H9 (cell line): ENCODE results near the gene AFDN. TPM values are rescaled to one million over a fixed set of nuclear protein-coding genes. Genes with fewer than 3 reads are reported as not detected.
A peak's percentile ranks its signal among the peaks of the same experiment; 100 is the strongest.

Experiments used
- DNase-seq: peaks from one replicate; pipeline ENCODE4 v3.0.0-alpha.2; 2017
- H2AFZ ChIP-seq: one replicate; pipeline ENCODE4 v1.6.1; 2013; ENCODE audit warnings: mild to moderate bottlenecking, low read length, control low read depth, moderate library complexity
- H2AK5ac ChIP-seq: 2 replicates; pipeline ENCODE4 v1.6.1; 2013; ENCODE audit warnings: low read length, control low read depth, mixed read lengths; ENCODE audit not compliant: insufficient read length
- H2BK120ac ChIP-seq: one replicate; pipeline ENCODE4 v1.6.1; 2013; ENCODE audit warnings: low read depth, mild to moderate bottlenecking, low read length, control low read depth, inconsistent platforms; ENCODE audit not compliant: poor library complexity, severe bottlenecking
- H2BK12ac ChIP-seq: 2 replicates; pipeline ENCODE4 v1.6.1; 2013; ENCODE audit warnings: low read length, control low read depth, mixed read lengths, low read depth; ENCODE audit not compliant: insufficient read length
- H2BK15ac ChIP-seq: 2 replicates; pipeline ENCODE4 v1.6.1; 2013; ENCODE audit warnings: low read depth, low read length, control low read depth
- H2BK20ac ChIP-seq: one replicate; pipeline ENCODE4 v1.6.1; 2013; ENCODE audit warnings: low read depth, mild to moderate bottlenecking, low read length, control low read depth, inconsistent platforms; ENCODE audit not compliant: poor library complexity, severe bottlenecking
- H2BK5ac ChIP-seq: 2 replicates; pipeline ENCODE4 v1.6.1; 2013; ENCODE audit warnings: low read length, control low read depth, mixed read lengths; ENCODE audit not compliant: insufficient read length
- H3K14ac ChIP-seq: 2 replicates; pipeline ENCODE4 v1.6.1; 2013; ENCODE audit warnings: low read length, control low read depth; ENCODE audit not compliant: insufficient read depth
- H3K18ac ChIP-seq: 2 replicates; pipeline ENCODE4 v1.6.1; 2013; ENCODE audit warnings: low read depth, mild to moderate bottlenecking, mixed read lengths, low read length, control low read depth; ENCODE audit not compliant: insufficient read length
- H3K23ac ChIP-seq: 2 replicates; pipeline ENCODE4 v1.6.1; 2013; ENCODE audit warnings: low read length, control low read depth, mixed read lengths, low read depth; ENCODE audit not compliant: insufficient read length
- H3K23me2 ChIP-seq: 2 replicates; pipeline ENCODE4 v1.6.1; 2013; ENCODE audit warnings: low read depth, mild to moderate bottlenecking, mixed read lengths, low read length, control low read depth; ENCODE audit not compliant: insufficient read length, poor library complexity, severe bottlenecking
- H3K27ac ChIP-seq: 2 replicates; pipeline ENCODE4 v1.5.1; 2013; ENCODE audit warnings: low read length, control low read depth, mixed read lengths, low read depth; ENCODE audit not compliant: insufficient read length
- H3K27me3 ChIP-seq: 2 replicates; pipeline ENCODE4 v1.6.1; 2013; ENCODE audit warnings: low read length, control low read depth, inconsistent platforms; ENCODE audit not compliant: insufficient read depth
- H3K4ac ChIP-seq: 2 replicates; pipeline ENCODE4 v1.6.1; 2013; ENCODE audit warnings: low read depth, mild to moderate bottlenecking, control low read depth, inconsistent platforms, low read length, moderate library complexity
- H3K4me1 ChIP-seq: 2 replicates; pipeline ENCODE4 v1.6.1; 2013; ENCODE audit warnings: low read length, control low read depth, inconsistent platforms; ENCODE audit not compliant: insufficient read depth
- H3K4me2 ChIP-seq: 2 replicates; pipeline ENCODE4 v1.6.1; 2013; ENCODE audit warnings: low read length, control low read depth, mixed read lengths; ENCODE audit not compliant: insufficient read length, insufficient read depth
- H3K56ac ChIP-seq: 2 replicates; pipeline ENCODE4 v1.6.1; 2013; ENCODE audit warnings: low read depth, mild to moderate bottlenecking, mixed read lengths, low read length, control low read depth; ENCODE audit not compliant: insufficient read length
- H3K79me1 ChIP-seq: 2 replicates; pipeline ENCODE4 v1.6.1; 2013; ENCODE audit warnings: low read depth, mild to moderate bottlenecking, moderate library complexity, low read length, control low read depth, inconsistent platforms; ENCODE audit not compliant: insufficient read depth, poor library complexity, severe bottlenecking
- H3K79me2 ChIP-seq: 2 replicates; pipeline ENCODE4 v1.6.1; 2013; ENCODE audit warnings: low read length, control low read depth, inconsistent platforms; ENCODE audit not compliant: insufficient read depth
- H3K9ac ChIP-seq: 2 replicates; pipeline ENCODE4 v1.6.1; 2013; ENCODE audit warnings: low read length, control low read depth, mixed read lengths; ENCODE audit not compliant: insufficient read length; ENCODE audit errors: extremely low read depth
- H3K9me3 ChIP-seq: one replicate; pipeline ENCODE4 v1.6.1; 2013; ENCODE audit warnings: low read depth, low read length, inconsistent platforms; ENCODE audit not compliant: control insufficient read depth
- H3T11ph ChIP-seq: one replicate; pipeline ENCODE4 v1.6.1; 2013; ENCODE audit warnings: mild to moderate bottlenecking, low read length, control low read depth, inconsistent platforms
- H4K20me1 ChIP-seq: one replicate; pipeline ENCODE4 v1.6.1; 2013; ENCODE audit not compliant: control insufficient read depth, insufficient read length, insufficient read depth
- H4K5ac ChIP-seq: 2 replicates; pipeline ENCODE4 v1.6.1; 2013; ENCODE audit warnings: low read depth, mild to moderate bottlenecking, mixed read lengths, low read length, control low read depth; ENCODE audit not compliant: insufficient read length
- H4K8ac ChIP-seq: replicated peaks from 2 replicates; pipeline ENCODE4 v1.6.1; 2013; ENCODE audit warnings: low read length, control low read depth, mixed read lengths, low read depth; ENCODE audit not compliant: insufficient read length
- H4K91ac ChIP-seq: 2 replicates; pipeline ENCODE4 v1.6.1; 2013; ENCODE audit warnings: low read depth, mild to moderate bottlenecking, moderate library complexity, mixed read lengths, low read length, control low read depth; ENCODE audit not compliant: insufficient read length
- H3K27ac Mint-ChIP-seq, 3 experiments: 2 replicates in 2 of 3; 3 replicates in 1 of 3; pipeline ENCODE4 v1.8.0; 2020 to 2021; ENCODE audit warnings: mixed read lengths in 3 of 3, mild to moderate bottlenecking in 1 of 3, moderate library complexity in 1 of 3
- H3K27me3 Mint-ChIP-seq: 2 replicates; pipeline ENCODE4 v1.8.0; 2021; ENCODE audit warnings: low read depth, mild to moderate bottlenecking, moderate library complexity, mixed read lengths
- H3K36me3 Mint-ChIP-seq, 3 experiments: 2 replicates in 2 of 3; 3 replicates in 1 of 3; pipeline ENCODE4 v1.8.0; 2020 to 2021; ENCODE audit warnings: low read depth in 3 of 3, mixed read lengths in 3 of 3; ENCODE audit not compliant: insufficient read depth in 1 of 3
- H3K4me1 Mint-ChIP-seq, 2 experiments: 2 replicates each; pipeline ENCODE4 v1.8.0; 2020; ENCODE audit warnings: mixed read lengths in 2 of 2
- H3K4me3 Mint-ChIP-seq, 2 experiments: 2 replicates in 1 of 2; 3 replicates in 1 of 2; pipeline ENCODE4 v1.8.0; 2020 to 2021; ENCODE audit warnings: mild to moderate bottlenecking in 2 of 2, mixed read lengths in 2 of 2, moderate library complexity in 1 of 2
- H3K9me3 Mint-ChIP-seq, 2 experiments: 2 replicates in 1 of 2; 3 replicates in 1 of 2; pipeline ENCODE4 v1.8.0; 2020; ENCODE audit warnings: mild to moderate bottlenecking in 2 of 2, mixed read lengths in 2 of 2, moderate library complexity in 1 of 2
- CTCF ChIP-seq: fragments of 200-600 bp; sonication (generic); conservative IDR thresholded peaks from 3 replicates; pipeline ENCODE4 v1.8.0; 2021; ENCODE audit warnings: antibody characterized with exemption, mild to moderate bottlenecking
- WGBS: extraction: QIAGEN DNeasy Blood & Tissue Kit; methylation state at CpG from one replicate; pipeline ENCODE4 v1.1.7; 2013; ENCODE audit warnings: missing lambda C conversion rate, low lambda C conversion rate, mixed read lengths; ENCODE audit not compliant: insufficient read length; ENCODE audit errors: extremely low coverage; 5-methylcytosine and 5-hydroxymethylcytosine counted together
- total RNA-seq: library from RNA; stranded (reverse); gene quantifications from 2 replicates; pipeline ENCODE4 v1.2.1, GENCODE V29; 2021

The AFDN gene
- total RNA-seq, 1 experiment from 2014 or later: 157 TPM

- H3K79me2 ChIP-seq: no peaks in the 10 kb centered on the region
- no peak overlapping the region for H3K18ac ChIP-seq
- no peak overlapping the region for H2BK5ac ChIP-seq
- H3K27ac ChIP-seq: no peak overlapping the region
- H3K36me3 Mint-ChIP-seq: peaks cover 1 to 48% (median 47%) of the 10 kb centered on the region in 3 experiments; a peak in 6 of 7 replicates
- no peak overlapping the region for H4K91ac ChIP-seq
- H3K56ac ChIP-seq: no peak overlapping the region
- no CpG with 5 or more reads among the region's 12 CpGs for WGBS
- no peak overlapping the region for H3K9ac ChIP-seq
- H4K5ac ChIP-seq: no peak overlapping the region
- H3K4me3 Mint-ChIP-seq: no peak overlapping the region
- no peak overlapping the region for H4K8ac ChIP-seq
- H3K79me1 ChIP-seq: peaks cover 5% of the 10 kb centered on the region
- no peak for DNase-seq
- H3K9me3 ChIP-seq: no peaks in the 10 kb centered on the region
- H2BK15ac ChIP-seq: no peak overlapping the region
- no peaks in the 10 kb centered on the region for H3K23me2 ChIP-seq
- H3K4ac ChIP-seq: no peak overlapping the region
- H3T11ph ChIP-seq: no peak overlapping the region
- peak overlapping the region in 1 of 3 experiments; percentile 66; a peak in 2 of 7 replicates for H3K27ac Mint-ChIP-seq
- H4K20me1 ChIP-seq: no peaks in the 10 kb centered on the region
- H3K4me1 Mint-ChIP-seq: no peaks in the 10 kb centered on the region; a peak in 1 of 4 replicates
- no peak overlapping the region for H2BK20ac ChIP-seq
- H3K23ac ChIP-seq: no peak overlapping the region
- H3K4me1 ChIP-seq: no peaks in the 10 kb centered on the region
- H3K27me3 Mint-ChIP-seq: no peaks in the 10 kb centered on the region
- no peak overlapping the region for H2BK120ac ChIP-seq
- H3K27me3 ChIP-seq: no peaks in the 10 kb centered on the region
- no peak overlapping the region for H2AFZ ChIP-seq
- no peak overlapping the region for H2AK5ac ChIP-seq
- H3K4me2 ChIP-seq: no peak overlapping the region
- no peak overlapping the region for H3K14ac ChIP-seq
- TF ChIP-seq CTCF: no peak
- H2BK12ac ChIP-seq: no peak overlapping the region
- no peaks in the 10 kb centered on the region for H3K9me3 Mint-ChIP-seq
Observed at GRCh38 chr6:167932468-167933276, 106.0 kb downstream of the AFDN start.
